Jurkat, Clone E6-1 (cell line): ENCODE data around the gene UBE2K.

Source experiments
- DNase-seq: peaks from one replicate; pipeline ENCODE4 v3.0.0-alpha.2; 2011; ENCODE audit warnings: low read depth, low spot score
- H3K4me3 ChIP-seq: 2 replicates; pipeline ENCODE4 v1.5.1; 2011; ENCODE audit warnings: mild to moderate bottlenecking, low read length, control low read depth, moderate library complexity

Gene UBE2K

DNA sequence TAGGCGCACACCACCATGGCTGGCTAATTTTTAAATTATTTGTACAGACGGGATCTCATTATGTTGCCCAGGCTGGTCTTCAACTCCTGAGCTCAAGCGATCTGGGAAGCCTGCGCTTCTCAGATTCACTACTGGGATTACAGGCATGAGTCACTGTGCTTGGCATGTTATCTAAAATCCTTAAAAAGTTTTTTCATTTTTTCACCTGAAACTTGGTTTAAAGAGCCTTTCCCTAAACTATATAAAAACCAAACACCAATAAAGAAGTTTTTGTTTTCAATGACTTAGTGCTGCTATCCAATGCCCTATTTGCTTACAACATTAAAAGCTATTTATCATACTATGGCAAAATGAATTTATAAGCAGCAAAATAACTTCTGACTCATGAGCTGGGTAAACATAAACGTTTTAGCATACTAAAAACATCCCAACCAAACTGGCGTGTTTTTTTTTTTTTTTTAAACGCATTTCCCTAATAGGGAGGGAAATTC lies 127.8 kb downstream of the UBE2K start:
- no peak for DNase-seq
- H3K4me3 ChIP-seq, result no peak overlapping the region
